Measurements from ENCODE around the gene TINAG.

- TF ChIP-seq ZNF468 (CRISPR knock-in tag; IDR thresholded peaks at IDR 0.05) (no peak), CTCF (CRISPR knock-in tag; IDR thresholded peaks at IDR 0.05) (no peak), ZSCAN5A (CRISPR knock-in tag; IDR thresholded peaks at IDR 0.05; ENCODE audit: borderline replicate concordance) (no peak), ZNF350 (CRISPR knock-in tag; IDR thresholded peaks at IDR 0.05; ENCODE audit: borderline replicate concordance, low read depth) (no peak), RERE (CRISPR knock-in tag; IDR thresholded peaks at IDR 0.05; ENCODE audit: low read depth) (no peak), ATF5 (CRISPR knock-in tag; IDR thresholded peaks at IDR 0.05; ENCODE audit: low read depth) (no peak), NR2C2 (CRISPR knock-in tag; IDR thresholded peaks at IDR 0.05; ENCODE audit: borderline replicate concordance) (no peak), MAZ (IDR thresholded peaks at IDR 0.05; ENCODE audit: borderline replicate concordance, low read depth, low read length) (no peak), MAZ (CRISPR knock-in tag; IDR thresholded peaks at IDR 0.05; ENCODE audit: low read depth) (no peak), CREM (IDR thresholded peaks at IDR 0.05) (no peak), CREM (CRISPR knock-in tag; IDR thresholded peaks at IDR 0.05) (no peak), PHF20 (CRISPR knock-in tag; IDR thresholded peaks at IDR 0.05) (no peak)
These were observed 103.5 kb downstream of the TINAG start for GRCh38 chr6:54411767-54412166.
